ENCODE results near the gene CFAP61. TPM values are rescaled to one million over a fixed set of nuclear protein-coding genes. Genes with fewer than 3 reads are reported as not detected.
A peak's percentile ranks its signal among the peaks of the same experiment; 100 is the strongest.

CFAP61 gene
- total and polyA plus RNA-seq, 9 of the 15 experiments (the other 6 are each of a cell fraction or from before 2014, with no cell fraction given): 0.11 TPM; not detected in 8

DNA sequence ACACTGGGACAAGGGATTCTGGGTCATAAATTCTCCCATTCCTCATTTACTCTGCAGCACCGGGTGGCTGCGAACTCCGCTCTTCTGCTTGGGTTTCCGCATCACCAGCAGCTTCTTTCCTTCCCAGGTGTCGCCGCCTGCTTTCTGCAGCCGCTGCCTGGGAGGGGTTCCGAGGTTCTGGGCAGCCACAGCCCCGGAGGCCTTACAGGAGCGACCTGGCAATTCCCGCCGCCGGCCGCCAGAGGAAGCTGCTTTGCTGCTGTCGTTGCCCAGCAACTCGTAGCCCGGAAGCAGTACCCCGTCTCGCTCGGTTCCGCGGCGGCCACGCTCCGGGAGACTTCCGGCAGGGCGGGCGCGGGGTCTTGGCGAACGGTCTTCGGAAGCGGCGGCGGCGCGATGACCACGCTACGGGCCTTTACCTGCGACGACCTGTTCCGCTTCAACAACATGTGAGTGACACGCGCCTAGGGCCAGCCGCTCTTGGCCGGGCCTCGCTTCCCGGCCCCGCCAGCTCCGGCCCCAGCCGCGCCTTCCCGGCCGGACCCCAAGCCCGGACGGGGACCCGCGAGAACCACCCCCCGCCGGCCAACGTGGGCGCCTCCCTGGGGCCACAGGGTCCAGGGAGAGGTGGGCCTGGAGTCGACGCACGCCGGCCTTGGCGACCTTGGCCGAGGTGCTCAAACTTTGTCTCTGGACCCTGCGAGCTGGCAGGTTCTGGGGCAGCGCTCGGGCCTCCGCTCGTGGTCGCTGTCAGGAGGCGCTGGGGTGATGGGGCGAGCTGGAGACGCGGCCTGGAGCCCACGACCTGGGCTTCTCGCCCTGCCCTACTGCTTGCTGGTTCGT is 35.1 kb upstream of the CFAP61 start, which contains the start of gene NAA20 (continued):
- TF ChIP-seq MYC (IDR thresholded peaks at IDR 0.05; ENCODE audit: low read depth, low read length): peak; percentile 68
- no peak for TF ChIP-seq MYC (CRISPR knock-in tag; IDR thresholded peaks at IDR 0.05; ENCODE audit: borderline replicate concordance, low read depth)
- peak; percentile 50; the same call in 1 of the 2 replicates for TF ChIP-seq VEZF1 (CRISPR knock-in tag; IDR thresholded peaks at IDR 0.05)
- TF ChIP-seq KLF1 (tag; IDR thresholded peaks at IDR 0.05): no peak
- TF ChIP-seq GABPA (tag; conservative IDR thresholded peaks at IDR 0.05; ENCODE audit: low read depth): peak; percentile 98
- peak in 1 of 2 experiments; percentile 44; a peak in 1 of 4 replicates for TF ChIP-seq BCLAF1 (IDR thresholded peaks at IDR 0.05; ENCODE audit: borderline replicate concordance in 1 of 2, control insufficient read depth in 1 of 2, low read depth in 2 of 2, low read length in 1 of 2)
- no peak for TF ChIP-seq FOXK1 (CRISPR knock-in tag; IDR thresholded peaks at IDR 0.05; ENCODE audit: borderline replicate concordance)
- TF ChIP-seq SMARCB1 (IDR thresholded peaks at IDR 0.05; ENCODE audit: insufficient read length, low read depth): no peak
- peak; percentile 26 to 54; a peak in 2 of 4 replicates for TF ChIP-seq SIN3A (IDR thresholded peaks at IDR 0.05; ENCODE audit: borderline replicate concordance in 2 of 2, control insufficient read depth in 1 of 2, low read depth in 2 of 2, low read length in 2 of 2)
- TF ChIP-seq, protein P1, sequence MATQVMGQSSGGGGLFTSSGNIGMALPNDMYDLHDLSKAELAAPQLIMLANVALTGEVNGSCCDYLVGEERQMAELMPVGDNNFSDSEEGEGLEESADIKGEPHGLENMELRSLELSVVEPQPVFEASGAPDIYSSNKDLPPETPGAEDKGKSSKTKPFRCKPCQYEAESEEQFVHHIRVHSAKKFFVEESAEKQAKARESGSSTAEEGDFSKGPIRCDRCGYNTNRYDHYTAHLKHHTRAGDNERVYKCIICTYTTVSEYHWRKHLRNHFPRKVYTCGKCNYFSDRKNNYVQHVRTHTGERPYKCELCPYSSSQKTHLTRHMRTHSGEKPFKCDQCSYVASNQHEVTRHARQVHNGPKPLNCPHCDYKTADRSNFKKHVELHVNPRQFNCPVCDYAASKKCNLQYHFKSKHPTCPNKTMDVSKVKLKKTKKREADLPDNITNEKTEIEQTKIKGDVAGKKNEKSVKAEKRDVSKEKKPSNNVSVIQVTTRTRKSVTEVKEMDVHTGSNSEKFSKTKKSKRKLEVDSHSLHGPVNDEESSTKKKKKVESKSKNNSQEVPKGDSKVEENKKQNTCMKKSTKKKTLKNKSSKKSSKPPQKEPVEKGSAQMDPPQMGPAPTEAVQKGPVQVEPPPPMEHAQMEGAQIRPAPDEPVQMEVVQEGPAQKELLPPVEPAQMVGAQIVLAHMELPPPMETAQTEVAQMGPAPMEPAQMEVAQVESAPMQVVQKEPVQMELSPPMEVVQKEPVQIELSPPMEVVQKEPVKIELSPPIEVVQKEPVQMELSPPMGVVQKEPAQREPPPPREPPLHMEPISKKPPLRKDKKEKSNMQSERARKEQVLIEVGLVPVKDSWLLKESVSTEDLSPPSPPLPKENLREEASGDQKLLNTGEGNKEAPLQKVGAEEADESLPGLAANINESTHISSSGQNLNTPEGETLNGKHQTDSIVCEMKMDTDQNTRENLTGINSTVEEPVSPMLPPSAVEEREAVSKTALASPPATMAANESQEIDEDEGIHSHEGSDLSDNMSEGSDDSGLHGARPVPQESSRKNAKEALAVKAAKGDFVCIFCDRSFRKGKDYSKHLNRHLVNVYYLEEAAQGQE (IDR thresholded peaks at IDR 0.05; ENCODE audit: borderline replicate concordance): peak; percentile 17; the same call in 1 of the 2 replicates
- TF ChIP-seq, protein P1 (CRISPR knock-in tag; IDR thresholded peaks at IDR 0.05; ENCODE audit: low read depth): no peak
- 0 out of 4 replicates have a peak, but pooled peaks of 1 of the 2 experiments have one; percentile 19 for TF ChIP-seq FOXK2 (conservative IDR thresholded peaks at IDR 0.05 in 1 of 2, IDR thresholded peaks at IDR 0.05 in 1 of 2; ENCODE audit: low read depth in 2 of 2)
